ENCODE measurements around the gene CPVL.

The CPVL gene

DNA sequence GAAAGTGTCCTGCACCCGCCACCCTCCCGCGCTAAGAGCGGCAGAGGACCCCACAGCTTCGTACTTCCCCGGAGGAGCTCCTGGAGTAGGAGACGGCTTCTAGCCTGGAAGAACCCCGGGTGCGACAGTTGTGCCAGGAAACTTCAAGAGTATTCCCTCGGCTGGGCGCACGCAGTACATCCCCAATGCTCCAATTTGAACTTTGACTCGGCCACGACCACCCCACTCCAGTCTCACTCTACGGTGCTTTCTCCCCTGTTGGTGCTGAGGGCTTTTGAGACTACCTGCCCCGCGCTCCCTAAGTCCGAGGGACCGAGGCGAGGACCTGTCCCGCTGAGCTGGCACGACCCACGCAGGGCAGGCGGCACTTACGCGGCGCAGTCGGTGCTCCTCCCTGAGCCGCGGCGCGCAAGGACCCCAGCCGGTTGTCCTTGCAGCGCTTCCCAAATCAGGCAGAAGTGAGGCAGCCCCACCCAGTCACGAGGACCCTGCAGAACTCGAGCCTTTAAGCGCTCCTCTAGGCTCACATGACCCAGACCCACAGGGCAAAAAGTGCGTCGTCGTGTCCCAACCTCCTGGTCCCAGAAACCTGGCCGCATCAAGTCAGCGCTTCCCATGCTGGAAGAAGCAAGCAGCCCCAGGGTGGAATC lies at the start of gene CPVL:
CPVL (minus strand) TSS at position 481 of the 650 bp plus-strand sequence. CDS start 25,476 bp downstream, outside the sequence.
- DNase-seq = peak; percentile 77

GRCh38 chr7:29194594-29195427 lies 48.5 kb upstream of the CPVL start, which contains the start of gene CHN2:
TSS of gene CHN2 (plus strand) at chr7:29194775.
- DNase-seq = peak; percentile 41

DNA sequence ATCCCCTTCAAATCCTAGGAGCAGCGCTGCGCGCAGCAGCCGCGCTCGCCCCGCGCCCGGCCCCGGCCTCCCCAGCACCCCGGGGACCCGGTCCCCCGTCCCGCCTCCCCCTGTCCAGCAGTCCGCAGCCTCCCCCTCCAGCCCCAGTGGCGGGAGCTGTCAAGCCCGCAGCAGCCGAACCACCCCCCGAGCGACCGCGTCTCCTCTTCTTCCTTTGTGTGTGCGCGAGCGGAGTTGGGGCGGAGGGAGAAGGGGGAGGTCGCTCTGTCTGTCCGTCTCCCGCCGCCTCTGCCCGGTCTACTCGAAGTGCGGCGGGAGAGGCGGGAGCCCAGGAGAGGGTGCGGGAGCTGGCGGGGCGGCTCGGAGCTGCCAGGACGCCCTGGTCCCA lies 47.9 kb upstream of the CPVL start:
- DNase-seq = no peak

DNA sequence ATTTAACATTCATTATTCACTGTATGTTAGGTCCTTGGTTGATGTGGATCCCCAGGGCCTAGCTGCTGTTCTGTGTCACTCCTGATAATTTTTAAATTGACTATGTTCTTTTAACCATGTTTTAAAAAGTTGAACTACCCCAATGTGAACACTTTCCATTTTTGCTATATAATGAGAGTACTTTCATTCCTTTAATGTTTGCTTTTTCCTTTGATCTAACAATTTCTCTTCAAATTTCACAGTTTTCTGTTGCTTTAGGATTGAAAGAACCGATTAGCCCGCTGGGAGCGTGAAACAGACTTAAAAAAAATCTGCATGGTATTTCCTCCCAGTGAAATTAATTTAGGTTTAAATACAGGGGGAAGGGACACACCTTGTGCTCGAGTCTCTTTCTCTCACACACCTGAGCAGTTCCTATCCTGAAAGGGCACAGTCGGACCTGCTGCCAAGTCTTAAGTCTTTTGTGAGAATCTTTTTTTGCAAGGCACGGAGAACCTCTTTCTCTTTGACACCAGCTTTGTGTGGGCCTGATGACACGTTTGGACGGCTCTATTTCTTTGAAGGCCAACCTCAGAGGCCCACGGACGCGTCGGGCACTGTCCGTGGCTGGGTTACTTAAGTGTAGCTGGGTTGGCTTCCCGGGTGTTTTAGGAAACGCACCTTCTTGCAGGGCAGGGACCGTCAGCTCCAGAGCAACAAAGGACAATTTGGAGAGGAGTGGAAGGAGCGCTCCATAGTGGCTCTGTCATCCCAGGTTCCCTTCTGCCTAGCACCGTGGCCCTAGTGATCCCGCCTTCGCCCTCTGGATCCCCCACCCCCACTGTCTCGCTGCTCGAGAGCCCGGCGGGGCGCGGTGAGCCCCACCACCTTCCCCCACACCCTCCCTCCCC lies 47.2 kb upstream of the CPVL start:
- no peak for DNase-seq

DNA sequence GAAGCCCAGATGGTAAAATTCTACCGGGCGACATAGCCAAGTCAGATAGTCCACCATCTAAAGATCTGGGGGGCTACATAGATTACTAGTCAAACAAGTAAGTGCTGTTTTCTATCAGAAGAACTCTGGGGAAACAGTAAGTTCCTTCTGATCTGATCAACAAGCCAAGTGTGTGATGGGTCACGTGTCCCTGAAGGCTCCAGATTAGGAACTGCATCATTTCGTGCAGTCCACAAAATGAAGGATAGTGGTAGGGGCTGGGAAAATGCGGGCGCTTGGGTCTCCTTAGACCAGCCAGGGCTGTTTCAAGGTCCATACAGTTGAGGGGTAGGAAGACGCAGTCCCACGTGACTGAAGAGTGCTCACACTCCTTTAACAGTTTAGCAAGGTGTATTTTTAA lies 46.5 kb upstream of the CPVL start:
- no peak for DNase-seq

DNA sequence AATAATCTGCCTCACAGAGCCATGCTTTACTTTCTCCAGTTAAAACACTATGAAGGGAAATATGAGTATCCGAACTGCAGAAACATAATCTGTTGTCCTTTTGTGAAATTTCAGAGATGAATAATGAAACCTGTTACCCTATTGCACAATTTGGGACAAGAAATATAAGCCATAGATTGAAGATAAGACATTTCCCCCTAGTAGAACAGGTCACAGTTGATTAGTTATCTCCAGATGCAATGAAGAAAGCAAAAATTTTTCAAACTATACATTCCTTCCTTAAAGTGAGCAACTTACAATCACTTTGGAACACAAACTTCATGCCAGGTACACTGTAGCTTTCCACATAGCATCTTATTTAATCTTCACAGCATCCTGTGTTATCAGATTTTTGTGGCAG lies 46.0 kb upstream of the CPVL start:
- DNase-seq = no peak

GRCh38 chr7:29190349-29191045 lies 44.2 kb upstream of the CPVL start:
- DNase-seq = peak; percentile 19

DNA sequence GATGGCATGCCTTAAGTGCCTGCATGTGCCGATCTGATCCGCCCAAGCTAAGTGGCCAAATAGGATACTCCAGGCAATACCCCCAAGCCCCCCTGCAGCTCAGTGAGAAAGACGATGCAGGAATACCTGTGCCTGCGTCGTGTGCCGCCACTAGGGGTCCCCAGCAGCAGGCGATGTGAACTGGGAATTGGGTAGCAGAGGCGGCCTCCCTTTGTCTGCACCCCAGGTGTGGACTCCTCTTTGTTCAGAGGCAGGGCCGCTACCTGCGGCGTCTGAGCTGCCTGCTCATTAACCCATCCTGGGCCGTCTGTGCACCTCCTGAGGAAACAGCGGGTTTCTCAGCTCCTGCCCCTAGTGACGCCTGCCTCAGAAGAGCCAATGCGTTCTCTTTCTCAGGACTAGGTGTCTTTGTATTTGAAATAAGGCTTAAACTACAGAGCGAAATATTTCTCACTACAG lies 43.4 kb upstream of the CPVL start:
- peak; percentile 86 for DNase-seq

DNA sequence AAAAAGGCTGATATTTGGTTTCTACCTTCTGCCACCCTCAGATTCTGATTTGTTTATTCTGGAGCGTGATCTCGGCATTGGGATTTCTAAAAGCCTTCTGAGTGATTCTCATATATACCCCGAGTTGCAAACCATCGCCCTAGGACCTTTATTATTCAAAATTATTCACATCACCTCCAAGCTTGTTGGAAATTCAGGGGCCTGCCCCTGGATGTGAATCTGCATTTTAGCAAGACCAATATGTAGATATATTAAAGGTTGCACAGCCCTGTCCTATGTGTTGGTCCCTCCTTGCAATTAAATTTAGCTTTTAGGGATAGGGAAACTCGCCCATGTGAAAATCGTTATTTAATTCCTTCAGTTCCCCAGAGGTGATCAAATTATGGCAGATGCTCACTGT lies 39.3 kb upstream of the CPVL start:
- DNase-seq = no peak

DNA sequence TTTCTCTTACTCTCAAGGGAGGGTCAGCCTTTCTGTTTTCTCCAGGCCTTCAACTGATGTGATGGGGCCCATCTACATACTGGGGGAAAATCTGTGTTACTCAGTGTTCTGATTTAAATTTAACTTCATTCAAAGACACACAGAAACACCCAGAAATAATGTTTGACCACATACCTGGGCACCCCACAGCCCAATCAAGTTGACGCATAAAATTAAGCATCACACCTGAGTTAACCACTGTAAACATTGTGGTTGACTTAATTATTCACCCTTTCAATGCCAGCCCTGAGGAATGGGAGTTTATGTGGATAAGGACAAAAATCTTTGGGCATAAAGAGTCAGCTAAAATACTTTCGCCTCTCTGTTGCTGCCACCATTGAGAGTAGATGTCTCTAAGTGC lies 38.3 kb upstream of the CPVL start:
- no peak for DNase-seq

- no peak for DNase-seq
These were observed 32.8 kb upstream of the CPVL start for GRCh38 chr7:29179115-29179514.

DNA sequence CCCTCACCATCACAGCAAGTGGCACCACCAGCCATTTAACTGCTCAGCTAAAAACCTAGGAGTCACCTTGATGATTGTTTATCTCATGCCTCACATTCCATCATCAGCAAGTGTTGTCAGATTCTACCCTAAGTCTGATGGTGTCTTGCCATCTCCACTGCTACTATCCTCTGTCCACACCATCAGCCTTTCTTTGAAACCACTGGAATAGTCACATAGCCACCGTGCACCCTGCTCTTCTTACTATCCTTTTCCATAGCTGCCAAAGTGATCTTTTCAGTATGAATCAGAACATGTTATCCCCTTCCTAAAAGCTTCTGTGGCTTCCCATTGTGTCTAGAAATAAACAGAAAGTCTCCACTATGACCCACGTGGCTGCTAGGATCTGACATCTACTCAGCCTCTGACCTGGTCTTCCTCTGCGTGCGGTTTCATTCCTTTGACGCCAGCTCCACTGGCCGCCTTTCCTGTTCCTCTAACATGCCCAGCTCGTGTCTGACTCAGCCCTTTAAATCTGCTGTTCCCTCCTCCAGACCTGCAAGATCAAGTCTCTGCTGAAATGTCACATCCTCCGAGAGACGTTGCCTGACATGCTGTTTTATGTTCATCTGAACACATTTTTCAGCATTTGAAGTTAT lies 31.7 kb upstream of the CPVL start:
- DNase-seq = no peak

GRCh38 chr7:29173458-29173857 lies 27.1 kb upstream of the CPVL start:
- DNase-seq = no peak

GRCh38 chr7:29170781-29171180 lies 24.4 kb upstream of the CPVL start:
- no peak for DNase-seq

DNA sequence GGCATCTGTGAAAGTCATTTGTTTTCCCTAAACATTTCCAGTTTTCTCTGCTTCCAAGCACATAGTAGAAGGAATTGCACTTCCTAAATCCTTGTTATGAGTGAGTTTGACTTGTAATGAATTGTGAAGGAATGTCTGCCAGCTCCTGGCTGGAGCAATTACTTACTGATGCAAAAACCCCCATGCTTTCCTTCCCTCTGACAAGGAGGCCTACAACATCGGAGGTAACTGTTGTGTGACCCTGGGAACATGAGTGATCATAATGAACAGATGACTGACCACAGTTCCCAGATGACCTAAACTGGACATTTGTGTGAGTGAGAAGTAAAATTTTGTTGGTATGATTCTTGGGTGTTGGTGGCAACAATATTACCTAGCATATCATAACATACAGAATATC lies 21.4 kb upstream of the CPVL start:
- no peak for DNase-seq

- DNase-seq = no peak
These were observed 17.5 kb upstream of the CPVL start for GRCh38 chr7:29163854-29164253.

- DNase-seq = no peak
These were observed 16.2 kb upstream of the CPVL start for GRCh38 chr7:29162577-29162976.

- DNase-seq = no peak
These were observed 14.9 kb upstream of the CPVL start for GRCh38 chr7:29161231-29161630.

- no peak for DNase-seq
These were observed 13.7 kb upstream of the CPVL start for GRCh38 chr7:29160080-29160479.

GRCh38 chr7:29158795-29159423 lies 12.6 kb upstream of the CPVL start:
- DNase-seq = no peak

DNA sequence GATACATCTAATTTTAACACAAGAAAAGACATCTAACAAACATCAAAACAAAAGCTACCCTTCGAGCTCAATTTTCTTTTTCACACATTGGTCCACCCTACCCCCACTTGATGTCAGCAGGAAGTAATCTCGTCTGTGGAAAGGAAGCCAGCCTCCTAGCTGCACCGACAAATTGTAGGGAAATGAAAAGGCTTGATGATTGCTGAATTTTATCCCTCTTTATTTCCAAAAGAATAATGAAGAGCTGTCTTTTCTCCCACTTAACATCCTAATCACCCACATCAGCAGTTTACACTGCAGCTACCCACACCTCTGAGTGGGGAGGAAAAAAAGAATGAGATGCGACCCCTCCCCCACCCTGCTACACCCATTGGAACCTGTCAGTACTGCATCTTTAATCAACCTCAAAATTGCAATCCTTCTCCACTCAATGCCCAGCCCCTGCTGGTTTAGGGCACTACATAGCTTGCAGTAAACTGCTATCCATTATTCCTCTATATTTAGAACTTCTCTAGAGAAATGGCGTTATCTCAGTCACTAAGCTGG lies 10.6 kb upstream of the CPVL start:
- DNase-seq = no peak

Measured in NCI-H1105 (cell line).